ENCODE data around the gene CARD19. TPM values are rescaled to one million over a fixed set of nuclear protein-coding genes. Genes with fewer than 3 reads are reported as not detected.
A peak's percentile ranks its signal among the peaks of the same experiment; 100 is the strongest.

The CARD19 gene
- total and polyA plus RNA-seq, 9 of the 15 experiments (the other 6 are each of a cell fraction or from before 2014, with no cell fraction given) = 0.90 to 34.9 (median 14.6) TPM

DNA sequence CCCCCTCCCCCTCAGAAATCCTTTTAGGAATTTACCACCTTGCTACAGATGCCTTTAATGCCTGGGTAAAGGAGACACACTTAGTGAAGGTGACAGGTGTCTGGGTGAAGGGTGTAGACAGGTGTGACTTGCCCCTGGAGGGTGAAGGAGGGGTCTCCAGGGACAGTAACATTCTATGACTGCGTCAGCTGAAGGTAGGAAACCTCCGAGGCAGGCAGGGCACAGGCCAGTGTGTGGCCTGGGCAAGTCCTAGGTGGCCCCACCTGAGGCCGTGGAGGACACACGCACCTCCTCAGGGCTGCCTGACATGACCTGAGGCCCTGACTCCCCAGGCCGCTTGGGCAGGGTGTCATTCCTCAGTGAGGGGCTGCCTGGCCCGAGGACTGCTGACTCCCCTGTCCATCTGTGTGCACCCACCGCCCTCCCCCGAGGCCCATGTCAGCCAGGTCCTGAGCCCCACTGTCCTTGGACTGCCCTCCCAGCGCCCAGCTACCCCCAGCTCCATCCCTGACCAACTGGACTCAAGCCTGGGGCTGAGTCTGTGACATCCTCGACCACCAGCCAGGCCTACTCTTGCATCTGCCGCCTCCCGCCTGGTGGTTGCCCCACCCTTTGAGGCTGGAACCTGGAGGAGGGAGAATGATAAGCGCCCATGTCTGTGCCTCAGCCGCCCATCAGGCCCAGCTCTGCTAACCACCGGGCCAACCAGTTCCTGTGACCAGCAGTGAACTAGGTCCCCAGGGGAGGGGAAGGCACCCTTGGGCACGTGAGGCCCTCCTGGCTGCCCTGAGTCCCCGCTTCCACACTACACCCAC is 18.4 kb downstream of the CARD19 start (continued):
- TF ChIP-seq, protein P1, sequence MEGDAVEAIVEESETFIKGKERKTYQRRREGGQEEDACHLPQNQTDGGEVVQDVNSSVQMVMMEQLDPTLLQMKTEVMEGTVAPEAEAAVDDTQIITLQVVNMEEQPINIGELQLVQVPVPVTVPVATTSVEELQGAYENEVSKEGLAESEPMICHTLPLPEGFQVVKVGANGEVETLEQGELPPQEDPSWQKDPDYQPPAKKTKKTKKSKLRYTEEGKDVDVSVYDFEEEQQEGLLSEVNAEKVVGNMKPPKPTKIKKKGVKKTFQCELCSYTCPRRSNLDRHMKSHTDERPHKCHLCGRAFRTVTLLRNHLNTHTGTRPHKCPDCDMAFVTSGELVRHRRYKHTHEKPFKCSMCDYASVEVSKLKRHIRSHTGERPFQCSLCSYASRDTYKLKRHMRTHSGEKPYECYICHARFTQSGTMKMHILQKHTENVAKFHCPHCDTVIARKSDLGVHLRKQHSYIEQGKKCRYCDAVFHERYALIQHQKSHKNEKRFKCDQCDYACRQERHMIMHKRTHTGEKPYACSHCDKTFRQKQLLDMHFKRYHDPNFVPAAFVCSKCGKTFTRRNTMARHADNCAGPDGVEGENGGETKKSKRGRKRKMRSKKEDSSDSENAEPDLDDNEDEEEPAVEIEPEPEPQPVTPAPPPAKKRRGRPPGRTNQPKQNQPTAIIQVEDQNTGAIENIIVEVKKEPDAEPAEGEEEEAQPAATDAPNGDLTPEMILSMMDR (IDR thresholded peaks at IDR 0.05 in 2 of 3, conservative IDR thresholded peaks at IDR 0.05 in 1 of 3; ENCODE audit: insufficient read depth in 2 of 3, low read depth in 1 of 3, low read length in 3 of 3) = no peak
- TF ChIP-seq ZSCAN29 (IDR thresholded peaks at IDR 0.05) (no peak), TRIM28 (IDR thresholded peaks at IDR 0.05) (no peak), PCBP2 (IDR thresholded peaks at IDR 0.05; ENCODE audit: low read depth, low read length, poor library complexity, severe bottlenecking) (no peak), ZNF311 (CRISPR knock-in tag; IDR thresholded peaks at IDR 0.05) (no peak), ZFX (CRISPR knock-in tag; IDR thresholded peaks at IDR 0.05) (peak; percentile 37; the same call in 1 of the 2 replicates), ZNF766 (CRISPR knock-in tag; conservative IDR thresholded peaks at IDR 0.05) (no peak), ZNF263 (CRISPR knock-in tag; IDR thresholded peaks at IDR 0.05; ENCODE audit: borderline replicate concordance) (peak; percentile 62; the same call in 1 of the 2 replicates), ZEB2 (IDR thresholded peaks at IDR 0.05) (no peak), CCAR2 (IDR thresholded peaks at IDR 0.05; ENCODE audit: low read depth, low read length) (no peak), RNF2 (IDR thresholded peaks at IDR 0.05) (no peak), KDM1A (IDR thresholded peaks at IDR 0.05) (no peak), ARHGAP35 (IDR thresholded peaks at IDR 0.05; ENCODE audit: partially characterized antibody) (no peak), ZC3H4 (CRISPR knock-in tag; IDR thresholded peaks at IDR 0.05; ENCODE audit: borderline replicate concordance) (no peak)
- TF ChIP-seq, protein P2, sequence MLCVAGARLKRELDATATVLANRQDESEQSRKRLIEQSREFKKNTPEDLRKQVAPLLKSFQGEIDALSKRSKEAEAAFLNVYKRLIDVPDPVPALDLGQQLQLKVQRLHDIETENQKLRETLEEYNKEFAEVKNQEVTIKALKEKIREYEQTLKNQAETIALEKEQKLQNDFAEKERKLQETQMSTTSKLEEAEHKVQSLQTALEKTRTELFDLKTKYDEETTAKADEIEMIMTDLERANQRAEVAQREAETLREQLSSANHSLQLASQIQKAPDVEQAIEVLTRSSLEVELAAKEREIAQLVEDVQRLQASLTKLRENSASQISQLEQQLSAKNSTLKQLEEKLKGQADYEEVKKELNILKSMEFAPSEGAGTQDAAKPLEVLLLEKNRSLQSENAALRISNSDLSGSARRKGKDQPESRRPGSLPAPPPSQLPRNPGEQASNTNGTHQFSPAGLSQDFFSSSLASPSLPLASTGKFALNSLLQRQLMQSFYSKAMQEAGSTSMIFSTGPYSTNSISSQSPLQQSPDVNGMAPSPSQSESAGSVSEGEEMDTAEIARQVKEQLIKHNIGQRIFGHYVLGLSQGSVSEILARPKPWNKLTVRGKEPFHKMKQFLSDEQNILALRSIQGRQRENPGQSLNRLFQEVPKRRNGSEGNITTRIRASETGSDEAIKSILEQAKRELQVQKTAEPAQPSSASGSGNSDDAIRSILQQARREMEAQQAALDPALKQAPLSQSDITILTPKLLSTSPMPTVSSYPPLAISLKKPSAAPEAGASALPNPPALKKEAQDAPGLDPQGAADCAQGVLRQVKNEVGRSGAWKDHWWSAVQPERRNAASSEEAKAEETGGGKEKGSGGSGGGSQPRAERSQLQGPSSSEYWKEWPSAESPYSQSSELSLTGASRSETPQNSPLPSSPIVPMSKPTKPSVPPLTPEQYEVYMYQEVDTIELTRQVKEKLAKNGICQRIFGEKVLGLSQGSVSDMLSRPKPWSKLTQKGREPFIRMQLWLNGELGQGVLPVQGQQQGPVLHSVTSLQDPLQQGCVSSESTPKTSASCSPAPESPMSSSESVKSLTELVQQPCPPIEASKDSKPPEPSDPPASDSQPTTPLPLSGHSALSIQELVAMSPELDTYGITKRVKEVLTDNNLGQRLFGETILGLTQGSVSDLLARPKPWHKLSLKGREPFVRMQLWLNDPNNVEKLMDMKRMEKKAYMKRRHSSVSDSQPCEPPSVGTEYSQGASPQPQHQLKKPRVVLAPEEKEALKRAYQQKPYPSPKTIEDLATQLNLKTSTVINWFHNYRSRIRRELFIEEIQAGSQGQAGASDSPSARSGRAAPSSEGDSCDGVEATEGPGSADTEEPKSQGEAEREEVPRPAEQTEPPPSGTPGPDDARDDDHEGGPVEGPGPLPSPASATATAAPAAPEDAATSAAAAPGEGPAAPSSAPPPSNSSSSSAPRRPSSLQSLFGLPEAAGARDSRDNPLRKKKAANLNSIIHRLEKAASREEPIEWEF (CRISPR knock-in tag; IDR thresholded peaks at IDR 0.05) = no peak
- TF ChIP-seq, protein P3, sequence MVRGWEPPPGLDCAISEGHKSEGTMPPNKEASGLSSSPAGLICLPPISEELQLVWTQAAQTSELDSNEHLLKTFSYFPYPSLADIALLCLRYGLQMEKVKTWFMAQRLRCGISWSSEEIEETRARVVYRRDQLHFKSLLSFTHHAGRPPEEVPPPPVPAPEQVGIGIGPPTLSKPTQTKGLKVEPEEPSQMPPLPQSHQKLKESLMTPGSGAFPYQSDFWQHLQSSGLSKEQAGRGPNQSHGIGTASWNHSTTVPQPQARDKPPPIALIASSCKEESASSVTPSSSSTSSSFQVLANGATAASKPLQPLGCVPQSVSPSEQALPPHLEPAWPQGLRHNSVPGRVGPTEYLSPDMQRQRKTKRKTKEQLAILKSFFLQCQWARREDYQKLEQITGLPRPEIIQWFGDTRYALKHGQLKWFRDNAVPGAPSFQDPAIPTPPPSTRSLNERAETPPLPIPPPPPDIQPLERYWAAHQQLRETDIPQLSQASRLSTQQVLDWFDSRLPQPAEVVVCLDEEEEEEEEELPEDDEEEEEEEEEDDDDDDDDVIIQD (CRISPR knock-in tag; IDR thresholded peaks at IDR 0.05) = no peak
- TF ChIP-seq, protein P4, sequence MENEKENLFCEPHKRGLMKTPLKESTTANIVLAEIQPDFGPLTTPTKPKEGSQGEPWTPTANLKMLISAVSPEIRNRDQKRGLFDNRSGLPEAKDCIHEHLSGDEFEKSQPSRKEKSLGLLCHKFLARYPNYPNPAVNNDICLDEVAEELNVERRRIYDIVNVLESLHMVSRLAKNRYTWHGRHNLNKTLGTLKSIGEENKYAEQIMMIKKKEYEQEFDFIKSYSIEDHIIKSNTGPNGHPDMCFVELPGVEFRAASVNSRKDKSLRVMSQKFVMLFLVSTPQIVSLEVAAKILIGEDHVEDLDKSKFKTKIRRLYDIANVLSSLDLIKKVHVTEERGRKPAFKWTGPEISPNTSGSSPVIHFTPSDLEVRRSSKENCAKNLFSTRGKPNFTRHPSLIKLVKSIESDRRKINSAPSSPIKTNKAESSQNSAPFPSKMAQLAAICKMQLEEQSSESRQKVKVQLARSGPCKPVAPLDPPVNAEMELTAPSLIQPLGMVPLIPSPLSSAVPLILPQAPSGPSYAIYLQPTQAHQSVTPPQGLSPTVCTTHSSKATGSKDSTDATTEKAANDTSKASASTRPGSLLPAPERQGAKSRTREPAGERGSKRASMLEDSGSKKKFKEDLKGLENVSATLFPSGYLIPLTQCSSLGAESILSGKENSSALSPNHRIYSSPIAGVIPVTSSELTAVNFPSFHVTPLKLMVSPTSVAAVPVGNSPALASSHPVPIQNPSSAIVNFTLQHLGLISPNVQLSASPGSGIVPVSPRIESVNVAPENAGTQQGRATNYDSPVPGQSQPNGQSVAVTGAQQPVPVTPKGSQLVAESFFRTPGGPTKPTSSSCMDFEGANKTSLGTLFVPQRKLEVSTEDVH (IDR thresholded peaks at IDR 0.05; ENCODE audit: low read depth, partially characterized antibody) = no peak

Measured in K562 (cell line).